Osteoblast (primary cell): ENCODE results near the gene C4orf50. TPM values are rescaled to one million over a fixed set of nuclear protein-coding genes. Genes with fewer than 3 reads are reported as not detected.

Source experiments
- DNase-seq: peaks from one replicate; pipeline ENCODE4 v3.0.0; 2011; ENCODE audit warnings: low spot score, mixed read lengths; ENCODE audit not compliant: insufficient read length; ENCODE audit errors: missing footprints
- H2AFZ ChIP-seq: 2 replicates; pipeline ENCODE4 v1.6.0; 2011; ENCODE audit warnings: mild to moderate bottlenecking, low read length
- H3K27ac ChIP-seq: 2 replicates; pipeline ENCODE4 v1.5.1; 2011; ENCODE audit warnings: mild to moderate bottlenecking, low read depth, low read length, moderate library complexity
- H3K27me3 ChIP-seq: 2 replicates; pipeline ENCODE4 v1.6.0; 2012; ENCODE audit warnings: mild to moderate bottlenecking, control low read depth, inconsistent platforms, low read length, moderate library complexity; ENCODE audit not compliant: insufficient read depth
- H3K36me3 ChIP-seq: 2 replicates; pipeline ENCODE4 v1.5.1; 2011; ENCODE audit warnings: mild to moderate bottlenecking, low read length, control low read depth, moderate library complexity; ENCODE audit not compliant: insufficient read depth
- H3K4me1 ChIP-seq: 2 replicates; pipeline ENCODE4 v1.5.1; 2011; ENCODE audit warnings: mild to moderate bottlenecking, low read length, control low read depth, moderate library complexity; ENCODE audit not compliant: insufficient read depth
- H3K4me2 ChIP-seq: 2 replicates; pipeline ENCODE4 v1.6.0; 2011; ENCODE audit warnings: mild to moderate bottlenecking, low read length; ENCODE audit not compliant: insufficient read depth
- H3K4me3 ChIP-seq: fragments of 200-600 bp; sonication (generic); 3 replicates; pipeline ENCODE4 v1.5.1; 2012; ENCODE audit warnings: mild to moderate bottlenecking, low read length, inconsistent platforms; ENCODE audit not compliant: insufficient read depth
- H3K79me2 ChIP-seq: 2 replicates; pipeline ENCODE4 v1.6.0; 2012; ENCODE audit warnings: mild to moderate bottlenecking, low read length, control low read depth, inconsistent platforms; ENCODE audit not compliant: insufficient read depth
- H3K9me3 ChIP-seq: 2 replicates; pipeline ENCODE4 v1.5.1; 2011; ENCODE audit warnings: low read depth, low read length, control low read depth
- H4K20me1 ChIP-seq: 2 replicates; pipeline ENCODE4 v1.6.0; 2012; ENCODE audit warnings: mild to moderate bottlenecking, low read length, control low read depth; ENCODE audit not compliant: insufficient read depth
- total RNA-seq: library from RNA; depleted of rRNA; stranded (reverse); fragments of >200 nt; gene quantifications from 2 replicates; pipeline ENCODE4 v1.2.3, GENCODE V29; 2012
- TF ChIP-seq, protein P1 (sequence below): IDR thresholded peaks from 2 replicates; pipeline ENCODE4 v1.5.1; 2011; ENCODE audit warnings: mild to moderate bottlenecking, low read depth, low read length, moderate library complexity; ENCODE audit errors: extremely low read depth

The C4orf50 gene
- total RNA-seq, 1 donor = not detected

DNA sequence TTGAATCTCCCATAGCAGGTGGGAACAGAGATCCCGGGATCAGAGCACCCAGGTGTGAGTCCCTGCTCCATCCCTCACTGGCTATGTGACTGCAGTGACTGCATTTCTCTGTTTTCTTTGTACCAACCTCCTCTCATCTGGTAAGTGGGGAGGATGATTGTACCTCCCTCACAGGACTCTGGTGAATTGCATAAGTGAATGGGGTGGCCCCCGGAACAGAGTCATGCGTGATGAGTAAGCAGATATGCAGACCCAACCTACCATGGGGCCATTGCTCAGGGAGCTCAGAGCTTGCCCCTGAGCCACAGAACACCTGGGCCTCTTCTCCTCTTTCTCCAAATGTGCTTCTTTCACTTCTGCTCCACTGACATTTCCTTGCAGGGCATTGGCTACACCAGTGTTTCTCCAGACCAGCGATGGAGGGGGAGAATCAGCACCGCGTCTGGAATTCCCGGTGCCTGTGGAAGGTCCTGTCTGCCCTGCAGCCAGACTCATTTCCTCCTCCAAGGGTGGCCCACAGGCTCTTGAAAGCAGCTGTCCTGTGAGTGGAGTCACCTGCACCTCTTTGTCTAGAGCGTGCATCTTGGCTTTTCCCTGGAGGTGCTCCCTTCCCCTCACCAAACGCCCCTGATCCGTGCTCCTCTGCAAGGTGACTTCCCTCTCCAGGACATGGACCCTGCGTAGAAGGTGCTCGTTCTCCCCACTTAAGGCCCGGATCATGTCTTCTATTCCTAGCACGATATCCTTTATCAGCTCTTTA lies 30.0 kb downstream of the C4orf50 start:
- DNase-seq = no peak

DNA sequence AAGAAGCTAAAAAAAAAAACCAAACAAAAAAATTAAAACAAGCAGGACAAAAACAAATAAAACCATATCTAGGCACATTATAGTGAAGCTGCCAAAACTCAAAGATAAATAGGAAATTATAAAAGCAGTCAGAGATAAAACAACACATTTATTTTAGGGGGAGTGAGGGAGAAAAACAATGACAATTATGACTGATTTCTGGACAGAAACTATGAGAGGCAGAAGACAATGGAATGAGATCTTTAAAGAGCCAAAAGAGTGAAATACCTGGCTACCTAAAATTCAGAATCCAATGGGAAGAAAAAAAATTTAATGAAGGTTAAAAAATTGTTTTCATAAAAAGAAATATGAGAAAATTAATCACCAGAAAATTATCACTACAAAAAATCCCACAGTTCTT lies 33.4 kb downstream of the C4orf50 start:
- Histone ChIP-seq H4K20me1 (no peaks in the 10 kb centered on the region), H3K27ac (no peak overlapping the region), H3K27me3 (peaks cover 3% of the 10 kb centered on the region), H3K4me2 (no peak overlapping the region), H3K4me1 (no peaks in the 10 kb centered on the region), H3K9me3 (no peaks in the 10 kb centered on the region), H3K79me2 (no peaks in the 10 kb centered on the region), H2AFZ (no peak overlapping the region), H3K36me3 (no peaks in the 10 kb centered on the region), H3K4me3 (no peak overlapping the region)
- TF ChIP-seq, protein P1, sequence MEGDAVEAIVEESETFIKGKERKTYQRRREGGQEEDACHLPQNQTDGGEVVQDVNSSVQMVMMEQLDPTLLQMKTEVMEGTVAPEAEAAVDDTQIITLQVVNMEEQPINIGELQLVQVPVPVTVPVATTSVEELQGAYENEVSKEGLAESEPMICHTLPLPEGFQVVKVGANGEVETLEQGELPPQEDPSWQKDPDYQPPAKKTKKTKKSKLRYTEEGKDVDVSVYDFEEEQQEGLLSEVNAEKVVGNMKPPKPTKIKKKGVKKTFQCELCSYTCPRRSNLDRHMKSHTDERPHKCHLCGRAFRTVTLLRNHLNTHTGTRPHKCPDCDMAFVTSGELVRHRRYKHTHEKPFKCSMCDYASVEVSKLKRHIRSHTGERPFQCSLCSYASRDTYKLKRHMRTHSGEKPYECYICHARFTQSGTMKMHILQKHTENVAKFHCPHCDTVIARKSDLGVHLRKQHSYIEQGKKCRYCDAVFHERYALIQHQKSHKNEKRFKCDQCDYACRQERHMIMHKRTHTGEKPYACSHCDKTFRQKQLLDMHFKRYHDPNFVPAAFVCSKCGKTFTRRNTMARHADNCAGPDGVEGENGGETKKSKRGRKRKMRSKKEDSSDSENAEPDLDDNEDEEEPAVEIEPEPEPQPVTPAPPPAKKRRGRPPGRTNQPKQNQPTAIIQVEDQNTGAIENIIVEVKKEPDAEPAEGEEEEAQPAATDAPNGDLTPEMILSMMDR = no peak
- no peak for DNase-seq

More for the DNA sequence above, 30.0 kb downstream of the C4orf50 start:
- Histone ChIP-seq H3K4me1 (no peaks in the 10 kb centered on the region), H3K27ac (no peak overlapping the region), H3K27me3 (peaks cover 3% of the 10 kb centered on the region), H2AFZ (no peak overlapping the region), H3K9me3 (no peaks in the 10 kb centered on the region), H3K36me3 (no peaks in the 10 kb centered on the region), H3K4me3 (no peak overlapping the region), H4K20me1 (no peaks in the 10 kb centered on the region), H3K4me2 (no peak overlapping the region), H3K79me2 (no peaks in the 10 kb centered on the region)
- TF ChIP-seq, protein P1 = no peak

DNA sequence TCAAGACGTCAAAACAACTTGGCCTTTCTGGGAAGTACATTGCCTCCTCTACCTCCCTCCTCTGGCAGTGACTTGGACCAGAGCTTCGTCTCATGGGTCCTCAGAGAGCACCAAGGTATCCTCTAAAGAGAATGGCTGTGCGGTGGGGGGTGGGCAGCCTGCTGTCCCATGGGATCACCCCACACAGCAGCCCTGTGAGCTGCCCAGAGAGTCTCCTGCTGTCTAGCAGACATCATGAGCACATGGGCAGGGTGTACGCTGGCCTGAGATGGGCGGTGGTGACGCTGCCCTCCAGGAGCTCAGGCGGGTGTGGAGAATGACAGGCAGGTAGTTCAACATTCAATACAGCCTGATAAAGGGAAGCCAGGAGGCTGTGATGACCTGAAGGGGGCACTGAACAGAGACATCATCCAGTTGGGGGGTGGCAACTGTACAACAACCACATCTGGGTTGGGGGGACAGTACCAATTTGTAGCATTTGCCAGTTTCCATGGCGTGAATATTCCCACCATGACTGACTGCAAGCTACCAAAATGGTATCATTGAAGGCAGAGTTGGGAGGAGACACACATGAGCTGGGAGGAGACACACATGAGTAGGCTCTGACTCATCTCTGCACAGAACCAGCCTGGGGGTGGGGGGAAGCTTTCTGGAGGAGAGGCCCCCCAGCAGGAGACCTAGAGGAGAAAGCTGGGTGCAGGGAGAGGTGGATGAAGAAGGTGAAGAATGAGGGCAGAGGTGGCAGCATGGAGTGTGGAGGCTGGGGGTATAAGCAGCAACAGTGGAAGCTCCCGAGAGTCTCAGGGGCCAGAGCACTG lies 35.9 kb downstream of the C4orf50 start:
- H3K79me2 ChIP-seq = no peaks in the 10 kb centered on the region
- no peaks in the 10 kb centered on the region for H3K9me3 ChIP-seq
- H3K27me3 ChIP-seq = no peaks in the 10 kb centered on the region
- TF ChIP-seq, protein P1 = no peak
- no peak overlapping the region for H3K27ac ChIP-seq
- DNase-seq = no peak
- H3K36me3 ChIP-seq = no peaks in the 10 kb centered on the region
- H3K4me1 ChIP-seq = no peaks in the 10 kb centered on the region
- no peaks in the 10 kb centered on the region for H4K20me1 ChIP-seq
- H2AFZ ChIP-seq = no peak overlapping the region
- H3K4me2 ChIP-seq = no peak overlapping the region
- H3K4me3 ChIP-seq = no peak overlapping the region

DNA sequence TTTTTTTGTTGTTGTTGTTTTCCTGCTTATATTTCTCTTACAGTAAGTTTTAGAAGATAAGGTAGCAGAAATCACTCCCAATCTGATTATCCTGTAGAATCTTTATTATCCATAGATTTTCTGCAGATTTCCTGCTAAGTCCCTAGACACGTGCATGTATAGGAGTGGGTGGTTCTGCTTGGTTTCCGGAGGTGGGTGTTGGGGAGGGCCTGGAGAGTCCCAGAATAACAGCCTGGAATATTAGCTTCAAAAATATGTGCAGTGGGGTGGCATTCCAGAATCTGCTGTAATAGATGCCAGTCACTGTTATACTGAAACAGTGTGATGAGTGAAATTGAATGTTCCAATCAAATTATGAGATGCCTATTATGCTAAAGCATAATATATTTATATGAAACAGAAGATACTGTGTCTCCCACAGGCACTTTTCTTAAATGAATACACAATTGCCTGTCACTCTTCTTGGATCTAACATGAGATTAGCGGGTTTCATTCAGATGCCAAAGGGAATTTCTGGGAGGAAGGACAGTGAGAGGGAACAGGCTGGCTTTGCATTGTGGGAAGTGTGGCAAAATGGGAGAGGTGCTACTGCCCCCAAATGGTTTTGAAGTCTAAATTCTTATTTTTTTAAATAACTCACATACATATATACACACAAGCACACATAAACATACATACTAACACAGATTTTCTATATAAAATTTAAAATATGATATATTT lies 37.6 kb downstream of the C4orf50 start:
- Histone ChIP-seq H3K27ac (no peak overlapping the region), H3K27me3 (no peaks in the 10 kb centered on the region), H4K20me1 (no peaks in the 10 kb centered on the region), H3K4me3 (no peak overlapping the region), H3K36me3 (no peaks in the 10 kb centered on the region), H3K9me3 (no peaks in the 10 kb centered on the region), H3K4me1 (no peaks in the 10 kb centered on the region), H3K79me2 (no peaks in the 10 kb centered on the region), H3K4me2 (no peak overlapping the region), H2AFZ (no peak overlapping the region)
- peak; percentile 74 for DNase-seq
- TF ChIP-seq, protein P1 = no peak
